Fibroblast of lung (primary cell): Measurements from ENCODE around the gene WSCD2. TPM values are rescaled to one million over a fixed set of nuclear protein-coding genes. Genes with fewer than 3 reads are reported as not detected.
"Not testable (repeated sequence)": the region's sequence is repeated elsewhere in the genome, so short reads cannot be mapped to it uniquely, and the experiment has no call there.

ENCODE experiments used
- DNase-seq, 2 donors: peaks; one replicate each; pipeline versions ENCODE4 v3.0.0 to v3.0.0-alpha.2; 2010; ENCODE audit warnings: low read depth in 2 of 2
- H2AFZ ChIP-seq: 2 replicates; pipeline ENCODE4 v1.5.1; 2012; ENCODE audit warnings: low read length, control low read depth, inconsistent platforms
- H3K27ac ChIP-seq: 2 replicates; pipeline ENCODE4 v1.5.1; 2011; ENCODE audit warnings: low read length, control low read depth; ENCODE audit not compliant: insufficient read depth
- H3K27me3 ChIP-seq: 2 replicates; pipeline ENCODE4 v1.5.1; 2011; ENCODE audit warnings: mild to moderate bottlenecking, low read length; ENCODE audit not compliant: control insufficient read depth, insufficient read depth
- H3K36me3 ChIP-seq: 2 replicates; pipeline ENCODE4 v1.5.1; 2011; ENCODE audit warnings: low read length; ENCODE audit not compliant: control insufficient read depth, insufficient read depth
- H3K4me1 ChIP-seq: 2 replicates; pipeline ENCODE4 v1.5.1; 2011; ENCODE audit warnings: low read length; ENCODE audit not compliant: control insufficient read depth, insufficient read depth; ENCODE audit errors: extremely low read depth
- H3K4me2 ChIP-seq: 2 replicates; pipeline ENCODE4 v1.5.1; 2011; ENCODE audit warnings: low read length, control low read depth; ENCODE audit not compliant: insufficient read depth; ENCODE audit errors: extremely low read depth
- H3K4me3 ChIP-seq, 4 experiments: fragments of 200-600 bp in 1 of 4; sonication (generic) in 1 of 4; replicated peaks in 1 of 4; 2 replicates each; pipeline ENCODE4 v1.5.1; 2011 to 2016; ENCODE audit warnings: low read length in 4 of 4, low read depth in 3 of 4, mild to moderate bottlenecking in 3 of 4, control low read depth in 2 of 4, inconsistent platforms in 1 of 4, mixed read lengths in 1 of 4; ENCODE audit not compliant: insufficient read depth in 1 of 4; ENCODE audit errors: control extremely low read depth in 1 of 4
- H3K79me2 ChIP-seq: 2 replicates; pipeline ENCODE4 v1.5.1; 2012; ENCODE audit warnings: mild to moderate bottlenecking, low read length, inconsistent platforms; ENCODE audit not compliant: control insufficient read depth, insufficient read depth
- H3K9ac ChIP-seq: 2 replicates; pipeline ENCODE4 v1.5.1; 2011; ENCODE audit warnings: mild to moderate bottlenecking, low read length, control low read depth; ENCODE audit not compliant: insufficient read depth
- H3K9me3 ChIP-seq: 2 replicates; pipeline ENCODE4 v1.5.1; 2012; ENCODE audit warnings: low read depth, low read length; ENCODE audit not compliant: control insufficient read depth, insufficient read depth
- H4K20me1 ChIP-seq: 2 replicates; pipeline ENCODE4 v1.5.1; 2011; ENCODE audit warnings: low read length; ENCODE audit not compliant: control insufficient read depth, insufficient read depth; ENCODE audit errors: extremely low read depth
- EZH2 ChIP-seq: IDR thresholded peaks from 2 replicates; pipeline ENCODE4 v1.5.1; 2012; ENCODE audit warnings: low read length, control low read depth, mild to moderate bottlenecking; ENCODE audit errors: missing control alignments
- polyA plus RNA-seq, 2 donors: library from polyadenylated mRNA; depleted of rRNA in 1 of 2; stranded (reverse) in 1 of 2; unstranded in 1 of 2; fragments of >200 nt; gene quantifications; 2 replicates each; pipeline ENCODE4 v1.2.1, GENCODE V29; 2011 to 2012; ENCODE audit warnings: missing spikeins in 1 of 2
- total RNA-seq: library from RNA; depleted of rRNA; stranded (reverse); fragments of >200 nt; gene quantifications from 2 replicates; pipeline ENCODE4 v1.2.1, GENCODE V29; 2014
- TF ChIP-seq, protein P1 (sequence below), 2 donors: IDR thresholded peaks in 1 of 2; conservative IDR thresholded peaks in 1 of 2; 1 replicate in 1 of 2; 2 replicates in 1 of 2; pipeline ENCODE4 v1.5.1; 2011 to 2012; ENCODE audit warnings: low read length in 2 of 2, control low read depth in 1 of 2, inconsistent platforms in 1 of 2, low read depth in 1 of 2, mild to moderate bottlenecking in 1 of 2

The WSCD2 gene
- total and polyA plus RNA-seq, 2 donors (not counting 1 experiment from before 2014, with no cell fraction given), result not detected

- no peaks in the 10 kb centered on the region for H3K79me2 ChIP-seq
- H3K9me3 ChIP-seq, result no peaks in the 10 kb centered on the region
- H3K4me2 ChIP-seq, result no peak overlapping the region
- no peak overlapping the region for H3K27ac ChIP-seq
- no peak overlapping the region for H3K4me3 ChIP-seq
- no peaks in the 10 kb centered on the region for H3K27me3 ChIP-seq
- no peak overlapping the region for H3K9ac ChIP-seq
- H3K36me3 ChIP-seq, result no peaks in the 10 kb centered on the region
- H4K20me1 ChIP-seq, result no peaks in the 10 kb centered on the region
- no peaks in the 10 kb centered on the region for H3K4me1 ChIP-seq
- TF ChIP-seq, protein P1, sequence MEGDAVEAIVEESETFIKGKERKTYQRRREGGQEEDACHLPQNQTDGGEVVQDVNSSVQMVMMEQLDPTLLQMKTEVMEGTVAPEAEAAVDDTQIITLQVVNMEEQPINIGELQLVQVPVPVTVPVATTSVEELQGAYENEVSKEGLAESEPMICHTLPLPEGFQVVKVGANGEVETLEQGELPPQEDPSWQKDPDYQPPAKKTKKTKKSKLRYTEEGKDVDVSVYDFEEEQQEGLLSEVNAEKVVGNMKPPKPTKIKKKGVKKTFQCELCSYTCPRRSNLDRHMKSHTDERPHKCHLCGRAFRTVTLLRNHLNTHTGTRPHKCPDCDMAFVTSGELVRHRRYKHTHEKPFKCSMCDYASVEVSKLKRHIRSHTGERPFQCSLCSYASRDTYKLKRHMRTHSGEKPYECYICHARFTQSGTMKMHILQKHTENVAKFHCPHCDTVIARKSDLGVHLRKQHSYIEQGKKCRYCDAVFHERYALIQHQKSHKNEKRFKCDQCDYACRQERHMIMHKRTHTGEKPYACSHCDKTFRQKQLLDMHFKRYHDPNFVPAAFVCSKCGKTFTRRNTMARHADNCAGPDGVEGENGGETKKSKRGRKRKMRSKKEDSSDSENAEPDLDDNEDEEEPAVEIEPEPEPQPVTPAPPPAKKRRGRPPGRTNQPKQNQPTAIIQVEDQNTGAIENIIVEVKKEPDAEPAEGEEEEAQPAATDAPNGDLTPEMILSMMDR (conservative IDR thresholded peaks at IDR 0.05 in 1 of 2, IDR thresholded peaks at IDR 0.05 in 1 of 2; ENCODE audit: low read depth in 1 of 2, low read length in 2 of 2), result no peak
- TF ChIP-seq EZH2, result no peak
- no peak overlapping the region for H2AFZ ChIP-seq
- no peak for DNase-seq
These were observed 86.4 kb downstream of the WSCD2 start for GRCh38 chr12:108215458-108215857.

DNA sequence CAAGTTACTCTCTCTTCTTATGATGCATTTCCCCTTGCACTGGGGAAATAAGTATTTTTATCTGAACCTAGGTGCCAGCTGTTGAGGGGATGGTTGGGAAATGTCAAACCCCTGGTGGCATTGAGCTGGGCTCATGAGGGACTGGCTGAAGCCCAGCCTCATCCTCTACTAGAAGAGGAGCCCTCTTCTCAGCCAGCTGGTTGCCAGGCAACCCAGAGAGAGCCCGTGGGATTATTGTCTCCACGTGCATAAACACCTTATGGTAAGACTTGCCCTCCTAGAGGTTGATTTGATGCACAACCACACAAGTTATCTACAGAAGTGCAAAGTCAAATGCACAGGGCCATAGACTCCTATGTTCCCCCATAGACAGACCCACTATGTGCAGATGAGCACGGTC lies 89.8 kb downstream of the WSCD2 start:
- H3K4me3 ChIP-seq, result no peak overlapping the region

GRCh38 chr12:108225101-108225500 lies 96.0 kb downstream of the WSCD2 start:
- not testable (repeated sequence) for H3K27ac ChIP-seq, H3K36me3 ChIP-seq, H4K20me1 ChIP-seq, H3K4me3 ChIP-seq, H3K9me3 ChIP-seq, H3K4me2 ChIP-seq, DNase-seq, H3K79me2 ChIP-seq, H3K27me3 ChIP-seq, H3K9ac ChIP-seq, H3K4me1 ChIP-seq, H2AFZ ChIP-seq

More for the DNA sequence above, 89.8 kb downstream of the WSCD2 start:
- H3K4me2 ChIP-seq, result no peak overlapping the region
- no peaks in the 10 kb centered on the region for H4K20me1 ChIP-seq
- no peaks in the 10 kb centered on the region for H3K9me3 ChIP-seq
- no peak for DNase-seq
- no peak overlapping the region for H3K27ac ChIP-seq
- H2AFZ ChIP-seq, result no peak overlapping the region
- no peaks in the 10 kb centered on the region for H3K79me2 ChIP-seq
- no peaks in the 10 kb centered on the region for H3K36me3 ChIP-seq
- H3K27me3 ChIP-seq, result no peaks in the 10 kb centered on the region
- TF ChIP-seq, protein P1 (conservative IDR thresholded peaks at IDR 0.05 in 1 of 2, IDR thresholded peaks at IDR 0.05 in 1 of 2; ENCODE audit: low read depth in 1 of 2, low read length in 2 of 2), result no peak
- TF ChIP-seq EZH2, result no peak
- H3K9ac ChIP-seq, result no peak overlapping the region
- no peaks in the 10 kb centered on the region for H3K4me1 ChIP-seq
